Kidney (tissue), 14 donors: Measurements from ENCODE around the gene EMP1. TPM values are rescaled to one million over a fixed set of nuclear protein-coding genes. Genes with fewer than 3 reads are reported as not detected.
"Not testable (repeated sequence)": the region's sequence is repeated elsewhere in the genome, so short reads cannot be mapped to it uniquely, and the experiment has no call there.

ENCODE experiments used
- DNase-seq, 5 donors: peaks; one replicate each; pipeline ENCODE4 v3.0.0-alpha.2; 2013 to 2020
- FAIRE-seq: peaks from 2 replicates; lab custom pipeline; 2012; peaks lifted over from hg19 to GRCh38; lab: Jason Lieb, UNC
- H3K27ac ChIP-seq, 2 donors: one replicate each; pipeline ENCODE4 v1.7.0; 2013; ENCODE audit warnings: low read depth in 2 of 2, low read length in 2 of 2, inconsistent platforms in 1 of 2
- H3K27me3 ChIP-seq: one replicate; pipeline ENCODE4 v1.7.1; 2013; ENCODE audit warnings: low read length, inconsistent platforms; ENCODE audit not compliant: control insufficient read depth, insufficient read depth
- H3K36me3 ChIP-seq, 3 donors: one replicate each; pipeline versions ENCODE4 v1.7.0 to v1.7.1; 2013; ENCODE audit warnings: low read length in 3 of 3, control low read depth in 1 of 3, inconsistent platforms in 1 of 3; ENCODE audit not compliant: insufficient read depth in 3 of 3, control insufficient read depth in 2 of 3
- H3K4me1 ChIP-seq, 3 donors: one replicate each; pipeline versions ENCODE4 v1.7.0 to v1.7.1; 2013; ENCODE audit warnings: low read length in 3 of 3, inconsistent platforms in 1 of 3, low read depth in 1 of 3; ENCODE audit not compliant: control insufficient read depth in 2 of 3, insufficient read depth in 2 of 3
- H3K4me3 ChIP-seq, 3 donors: one replicate each; pipeline versions ENCODE4 v1.7.0 to v1.8.1; 2013; ENCODE audit warnings: low read length in 3 of 3, control low read depth in 1 of 3, inconsistent platforms in 1 of 3
- H3K9ac ChIP-seq, 3 donors: one replicate each; pipeline versions ENCODE4 v1.7.0 to v1.7.1; 2013; ENCODE audit warnings: low read length in 3 of 3, control low read depth in 1 of 3, inconsistent platforms in 1 of 3
- H3K9me3 ChIP-seq, 3 donors: one replicate each; pipeline versions ENCODE4 v1.7.0 to v1.7.1; 2013; ENCODE audit warnings: low read length in 3 of 3, control low read depth in 1 of 3, inconsistent platforms in 1 of 3; ENCODE audit not compliant: control insufficient read depth in 2 of 3, insufficient read depth in 1 of 3
- intact Hi-C: fragments of 100-400 bp; cut with DNase I; formaldehyde crosslinking; loops from one replicate; pipeline ENCODE4 v1.11.1; 2022
- polyA plus RNA-seq: library from polyadenylated mRNA; stranded (reverse); fragments of 350-450 nt; fragmentation: Illumina TruSeq; extraction: RNeasy Lipid Tissue Mini Kit (QIAGEN cat#74804); gene quantifications from one replicate; pipeline ENCODE4 v1.2.3, GENCODE V29; 2014; ENCODE audit warnings: low read depth, low replicate concordance; ENCODE audit not compliant: insufficient read depth
- total RNA-seq: library from RNA; stranded (reverse); fragmentation: NEBNext Ultra II Directional; extraction: Animal tissue kit (Norgen Biotek cat#: 25700); gene quantifications from one replicate; pipeline ENCODE4 v1.2.1, GENCODE V29; 2021
- TF ChIP-seq, protein P1 (sequence below): IDR thresholded peaks from 3 replicates; pipeline ENCODE4 v1.5.1; 2012; ENCODE audit warnings: mild to moderate bottlenecking, moderate library complexity, borderline replicate concordance; ENCODE audit not compliant: insufficient read depth; ENCODE audit errors: extremely low read depth
- donor health status: control.
- donor health status: control.
- donor health status: control.
- donor health status: control.
- donor health status: control.
- donor health status: DM: yes; HTN: yes; CAD: no.
- donor health status: Normal renal cell carcinoma (clear cell type).

EMP1 gene
- total and polyA plus RNA-seq, 2 donors from 2014 or later, result 45.1 to 431 TPM

DNA sequence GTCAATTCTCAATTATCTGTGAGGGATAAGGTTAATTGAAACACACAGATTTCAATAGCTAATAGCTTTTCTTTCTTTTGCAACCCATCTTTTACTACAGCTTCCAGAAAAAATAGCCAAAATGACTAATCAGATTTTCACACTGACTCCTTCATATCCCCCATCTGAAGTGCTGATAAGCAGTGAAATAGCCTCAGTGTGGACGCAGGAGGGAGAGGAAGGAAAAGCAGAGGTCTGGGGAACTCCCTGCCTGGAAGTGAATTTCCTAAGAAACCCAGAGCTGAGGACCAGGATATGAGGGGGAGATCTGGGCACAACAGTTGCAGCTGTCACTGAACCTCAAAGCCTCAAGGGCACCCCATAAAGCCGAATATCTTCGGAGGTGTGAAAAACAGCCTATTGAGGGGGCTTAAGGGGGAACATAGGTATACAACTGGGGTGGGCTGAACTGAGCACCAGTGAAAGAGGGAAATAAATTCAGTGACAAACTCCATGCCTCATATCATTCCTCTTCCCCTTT is 60.9 kb downstream of the EMP1 start:
- DNase-seq, result no peak

DNA sequence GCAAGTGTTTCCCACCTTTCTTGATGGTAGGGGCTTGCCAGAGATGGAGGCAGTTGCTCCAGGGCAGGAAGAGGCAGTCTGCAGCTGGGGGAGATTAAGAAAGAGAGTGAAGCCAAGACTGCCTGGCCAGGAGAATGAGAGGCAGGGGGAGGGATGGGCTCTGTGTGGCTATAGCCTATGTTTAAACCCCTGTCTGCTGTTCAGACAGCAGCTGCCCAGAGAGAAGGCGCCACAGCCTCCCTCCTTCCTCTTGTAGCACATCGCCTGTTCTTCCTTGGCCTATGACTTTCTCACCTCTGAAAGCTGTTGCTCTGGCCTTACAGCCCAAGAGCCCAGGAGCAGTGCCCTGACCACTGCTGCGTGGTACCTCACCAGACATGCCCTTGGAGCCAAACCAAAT is 61.7 kb downstream of the EMP1 start:
- FAIRE-seq (no peak), DNase-seq (peak in 2 of 5 donors; percentile 21 to 31)
- Histone ChIP-seq H3K27ac (no peak overlapping the region), H3K9me3 (no peaks in the 10 kb centered on the region), H3K36me3 (no peaks in the 10 kb centered on the region), H3K4me1 (peaks cover 0 to 6% (median 2%) of the 10 kb centered on the region in 3 donors), H3K9ac (no peak overlapping the region), H3K27me3 (no peaks in the 10 kb centered on the region), H3K4me3 (no peak overlapping the region)
- TF ChIP-seq, protein P1, sequence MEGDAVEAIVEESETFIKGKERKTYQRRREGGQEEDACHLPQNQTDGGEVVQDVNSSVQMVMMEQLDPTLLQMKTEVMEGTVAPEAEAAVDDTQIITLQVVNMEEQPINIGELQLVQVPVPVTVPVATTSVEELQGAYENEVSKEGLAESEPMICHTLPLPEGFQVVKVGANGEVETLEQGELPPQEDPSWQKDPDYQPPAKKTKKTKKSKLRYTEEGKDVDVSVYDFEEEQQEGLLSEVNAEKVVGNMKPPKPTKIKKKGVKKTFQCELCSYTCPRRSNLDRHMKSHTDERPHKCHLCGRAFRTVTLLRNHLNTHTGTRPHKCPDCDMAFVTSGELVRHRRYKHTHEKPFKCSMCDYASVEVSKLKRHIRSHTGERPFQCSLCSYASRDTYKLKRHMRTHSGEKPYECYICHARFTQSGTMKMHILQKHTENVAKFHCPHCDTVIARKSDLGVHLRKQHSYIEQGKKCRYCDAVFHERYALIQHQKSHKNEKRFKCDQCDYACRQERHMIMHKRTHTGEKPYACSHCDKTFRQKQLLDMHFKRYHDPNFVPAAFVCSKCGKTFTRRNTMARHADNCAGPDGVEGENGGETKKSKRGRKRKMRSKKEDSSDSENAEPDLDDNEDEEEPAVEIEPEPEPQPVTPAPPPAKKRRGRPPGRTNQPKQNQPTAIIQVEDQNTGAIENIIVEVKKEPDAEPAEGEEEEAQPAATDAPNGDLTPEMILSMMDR, result no peak
- intact Hi-C loops, result no loop called here

More for the DNA sequence above, 60.9 kb downstream of the EMP1 start:
- TF ChIP-seq, protein P1, result no peak
- Histone ChIP-seq H3K4me3 (no peak overlapping the region), H3K27ac (no peak overlapping the region), H3K4me1 (peaks cover 0 to 6% (median 2%) of the 10 kb centered on the region in 3 donors), H3K27me3 (no peaks in the 10 kb centered on the region), H3K9ac (no peak overlapping the region), H3K9me3 (no peaks in the 10 kb centered on the region), H3K36me3 (no peaks in the 10 kb centered on the region)
- FAIRE-seq, result no peak
- intact Hi-C loops, result no loop called here

- intact Hi-C loops, result no loop called here
- H3K4me1 ChIP-seq, result peaks cover 0 to 6% (median 2%) of the 10 kb centered on the region in 3 donors
- no peaks in the 10 kb centered on the region for H3K9me3 ChIP-seq
- DNase-seq, result no peak
- no peak for FAIRE-seq
- H3K4me3 ChIP-seq, result no peak overlapping the region
- no peak overlapping the region for H3K9ac ChIP-seq
- H3K36me3 ChIP-seq, result no peaks in the 10 kb centered on the region
- no peaks in the 10 kb centered on the region for H3K27me3 ChIP-seq
- TF ChIP-seq, protein P1, result no peak
- no peak overlapping the region for H3K27ac ChIP-seq
Measured at GRCh38 chr12:13258717-13259119, 62.2 kb downstream of the EMP1 start.

DNA sequence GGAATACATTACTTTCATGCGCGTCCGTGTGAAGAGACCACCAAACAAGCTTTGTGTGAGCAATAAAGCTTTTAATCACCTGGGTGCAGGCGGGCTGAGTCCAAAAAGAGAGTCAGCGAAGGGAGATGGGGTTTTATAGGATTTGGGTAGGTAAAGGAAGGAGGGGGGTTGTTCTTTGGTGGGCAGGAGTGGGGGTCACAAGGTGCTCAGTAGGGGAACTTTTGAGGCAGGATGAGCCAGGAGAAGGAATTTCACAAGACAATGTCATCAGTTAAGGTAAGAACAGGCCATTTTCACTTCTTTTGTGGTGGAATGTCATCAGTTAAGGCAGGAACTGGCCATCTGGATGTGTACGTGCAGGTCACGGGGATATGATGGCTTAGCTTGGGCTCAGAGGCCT is 63.1 kb downstream of the EMP1 start:
- H3K4me1 ChIP-seq, H3K4me3 ChIP-seq, H3K27ac ChIP-seq, H3K27me3 ChIP-seq, H3K9ac ChIP-seq, H3K9me3 ChIP-seq, DNase-seq, intact Hi-C loops, FAIRE-seq, H3K36me3 ChIP-seq: not testable (repeated sequence)

- H3K4me3 ChIP-seq, H3K27ac ChIP-seq, H3K9me3 ChIP-seq, H3K27me3 ChIP-seq, intact Hi-C loops, H3K4me1 ChIP-seq, DNase-seq, H3K36me3 ChIP-seq, FAIRE-seq, H3K9ac ChIP-seq: not testable (repeated sequence)
Measured at GRCh38 chr12:13267826-13268225, 71.3 kb downstream of the EMP1 start.
